ENCODE results near the gene DLEU7.

- TF ChIP-seq CTCF (IDR thresholded peaks at IDR 0.05) (no peak), POLR2AphosphoS5 (IDR thresholded peaks at IDR 0.05) (no peak), POLR2A (IDR thresholded peaks at IDR 0.05) (no peak)
These were observed 54.8 kb downstream of the DLEU7 start for GRCh38 chr13:50788551-50789210.
